Cardiac fibroblast (primary cell): ENCODE measurements around the gene LINC00305.

ENCODE experiments used
- DNase-seq, 2 donors: peaks; one replicate each; pipeline versions ENCODE4 v3.0.0 to v3.0.0-alpha.2; 2010; ENCODE audit warnings: low read depth in 2 of 2
- H3K4me3 ChIP-seq, 2 donors: replicated peaks in 1 of 2; 1 replicate in 1 of 2; 2 replicates in 1 of 2; pipeline ENCODE4 v1.5.1; 2011; ENCODE audit warnings: low read depth in 2 of 2, low read length in 2 of 2, mild to moderate bottlenecking in 2 of 2, moderate library complexity in 1 of 2
- TF ChIP-seq, protein P1 (sequence below): IDR thresholded peaks from one replicate; pipeline ENCODE4 v1.5.1; 2011; ENCODE audit warnings: low read depth, mild to moderate bottlenecking, low read length, inconsistent platforms

The LINC00305 gene

DNA sequence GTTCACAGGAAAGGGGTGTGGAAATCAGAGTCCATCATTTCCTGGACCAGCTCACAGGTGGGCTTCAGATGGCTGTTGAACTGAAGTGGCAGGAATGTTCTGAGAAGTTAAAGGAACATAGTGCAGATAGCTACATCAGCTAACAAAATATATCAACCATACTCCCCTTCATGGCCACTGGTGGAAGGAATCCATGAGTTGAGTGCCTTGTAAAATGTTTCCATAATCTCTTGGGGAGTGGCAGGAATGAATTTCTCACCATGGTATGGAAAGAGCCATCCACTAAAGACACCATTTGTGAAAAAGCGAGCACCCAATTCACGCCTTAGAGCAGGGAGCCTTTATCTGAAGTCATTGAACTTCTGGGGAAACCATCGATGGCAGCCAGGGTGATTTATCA lies at the start of gene LINC00305:
TSS of gene LINC00305 (minus strand) at position 101 of the 400 bp plus-strand sequence.
- DNase-seq = no peak
- no peak within 1 kb of the TSS for H3K4me3 ChIP-seq
- TF ChIP-seq, protein P1, sequence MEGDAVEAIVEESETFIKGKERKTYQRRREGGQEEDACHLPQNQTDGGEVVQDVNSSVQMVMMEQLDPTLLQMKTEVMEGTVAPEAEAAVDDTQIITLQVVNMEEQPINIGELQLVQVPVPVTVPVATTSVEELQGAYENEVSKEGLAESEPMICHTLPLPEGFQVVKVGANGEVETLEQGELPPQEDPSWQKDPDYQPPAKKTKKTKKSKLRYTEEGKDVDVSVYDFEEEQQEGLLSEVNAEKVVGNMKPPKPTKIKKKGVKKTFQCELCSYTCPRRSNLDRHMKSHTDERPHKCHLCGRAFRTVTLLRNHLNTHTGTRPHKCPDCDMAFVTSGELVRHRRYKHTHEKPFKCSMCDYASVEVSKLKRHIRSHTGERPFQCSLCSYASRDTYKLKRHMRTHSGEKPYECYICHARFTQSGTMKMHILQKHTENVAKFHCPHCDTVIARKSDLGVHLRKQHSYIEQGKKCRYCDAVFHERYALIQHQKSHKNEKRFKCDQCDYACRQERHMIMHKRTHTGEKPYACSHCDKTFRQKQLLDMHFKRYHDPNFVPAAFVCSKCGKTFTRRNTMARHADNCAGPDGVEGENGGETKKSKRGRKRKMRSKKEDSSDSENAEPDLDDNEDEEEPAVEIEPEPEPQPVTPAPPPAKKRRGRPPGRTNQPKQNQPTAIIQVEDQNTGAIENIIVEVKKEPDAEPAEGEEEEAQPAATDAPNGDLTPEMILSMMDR = no peak

DNA sequence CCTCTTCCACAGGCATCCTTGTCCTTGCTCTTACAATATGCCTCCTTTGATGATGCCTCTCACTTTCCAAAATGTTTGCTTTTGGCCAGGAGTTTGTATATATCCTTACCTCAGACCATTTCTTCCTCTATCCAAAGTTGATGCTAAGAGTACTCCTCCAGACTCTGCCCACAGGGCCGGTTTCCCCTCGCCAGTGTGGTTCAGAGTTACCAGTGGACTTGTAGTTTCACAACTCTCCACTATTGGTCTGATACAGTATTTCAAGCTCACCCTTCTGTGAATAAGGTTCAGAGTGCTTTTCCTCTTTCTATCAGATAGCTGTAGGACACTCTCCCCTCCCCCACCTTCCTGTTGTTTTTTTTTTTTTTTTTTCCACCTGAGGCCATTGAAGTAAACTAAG lies 42.2 kb upstream of the LINC00305 start:
- TF ChIP-seq, protein P1 = no peak
- no peak for DNase-seq
- no peak overlapping the region for H3K4me3 ChIP-seq

DNA sequence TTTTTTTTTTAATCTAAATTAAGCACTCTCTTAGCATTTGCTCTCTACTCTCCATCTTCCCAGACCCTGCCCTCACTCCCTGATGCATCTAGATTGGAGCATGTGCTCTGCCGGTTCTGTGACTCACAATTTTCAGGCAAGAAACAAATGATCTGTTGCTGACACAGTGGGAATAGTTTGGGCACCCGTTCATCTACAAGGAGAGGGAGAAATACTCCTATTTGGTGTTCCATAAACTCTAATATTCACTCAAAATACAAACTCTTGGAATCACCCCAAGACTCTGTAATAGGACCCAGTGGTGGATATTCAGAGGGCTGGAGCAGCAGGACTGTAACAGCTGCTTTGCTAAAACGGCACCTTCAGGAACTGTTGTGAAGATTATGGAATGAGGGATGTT lies 37.1 kb upstream of the LINC00305 start:
- no peak for DNase-seq
- no peak overlapping the region for H3K4me3 ChIP-seq
- TF ChIP-seq, protein P1 = no peak

DNA sequence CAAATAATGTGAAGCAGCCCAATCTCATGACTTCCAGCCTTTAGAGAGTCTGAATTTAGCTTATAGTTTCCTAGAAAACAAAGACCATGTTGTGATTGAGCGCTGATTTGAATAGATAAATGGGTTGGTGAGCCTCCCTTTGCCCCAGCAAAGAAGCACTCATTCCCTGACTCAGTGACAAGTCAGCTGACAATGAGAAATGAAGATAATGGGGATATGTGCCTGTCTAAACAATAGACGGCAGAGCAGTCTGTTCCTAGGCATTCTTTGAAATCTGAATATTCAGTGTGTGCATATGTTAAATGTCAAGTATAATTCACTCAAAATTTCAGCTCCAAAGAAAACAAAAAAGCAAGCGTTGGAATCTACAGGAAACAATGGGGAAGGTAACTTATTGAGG lies 34.8 kb upstream of the LINC00305 start:
- TF ChIP-seq, protein P1 = no peak
- H3K4me3 ChIP-seq = no peak overlapping the region
- no peak for DNase-seq

DNA sequence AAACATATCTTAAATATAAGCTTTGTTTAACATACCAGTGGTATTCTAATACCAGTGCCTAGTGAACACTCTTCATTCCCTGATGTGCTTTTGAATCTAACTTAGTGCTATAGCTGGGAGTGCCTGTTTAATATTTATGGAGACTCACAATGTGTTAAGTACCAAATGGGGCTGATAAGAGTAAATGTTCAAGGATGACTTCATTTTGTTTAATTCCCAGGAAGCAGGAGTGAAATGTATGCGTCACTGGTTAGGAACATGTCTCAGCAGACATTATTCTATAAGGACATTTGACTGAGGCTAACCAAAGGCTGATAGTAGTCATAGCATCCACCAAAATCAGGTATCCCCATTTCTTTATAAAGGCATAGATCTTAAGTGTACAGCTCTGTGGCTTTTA lies 31.7 kb upstream of the LINC00305 start:
- TF ChIP-seq, protein P1 = no peak
- no peak overlapping the region for H3K4me3 ChIP-seq
- DNase-seq = no peak

DNA sequence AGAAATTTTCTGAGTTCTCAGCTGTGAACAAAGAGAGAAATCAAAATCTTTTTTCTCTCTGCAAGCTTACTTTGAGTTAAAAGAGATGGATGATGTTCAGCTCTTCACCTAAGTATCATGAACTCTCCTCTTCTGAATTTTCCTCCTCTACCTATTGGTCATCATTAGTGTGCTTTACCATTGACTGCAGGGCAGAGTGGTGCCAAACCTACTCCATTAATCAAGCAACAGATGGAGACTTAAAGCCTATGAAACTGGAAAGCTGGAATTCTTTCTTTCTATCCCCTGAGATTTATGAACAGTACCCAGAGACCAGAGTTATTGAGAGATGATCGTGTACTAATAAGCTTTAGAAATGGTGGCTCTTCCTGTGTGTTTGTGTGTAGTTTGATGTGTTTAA lies 31.3 kb upstream of the LINC00305 start:
- H3K4me3 ChIP-seq = no peak overlapping the region
- TF ChIP-seq, protein P1 = no peak
- no peak for DNase-seq

DNA sequence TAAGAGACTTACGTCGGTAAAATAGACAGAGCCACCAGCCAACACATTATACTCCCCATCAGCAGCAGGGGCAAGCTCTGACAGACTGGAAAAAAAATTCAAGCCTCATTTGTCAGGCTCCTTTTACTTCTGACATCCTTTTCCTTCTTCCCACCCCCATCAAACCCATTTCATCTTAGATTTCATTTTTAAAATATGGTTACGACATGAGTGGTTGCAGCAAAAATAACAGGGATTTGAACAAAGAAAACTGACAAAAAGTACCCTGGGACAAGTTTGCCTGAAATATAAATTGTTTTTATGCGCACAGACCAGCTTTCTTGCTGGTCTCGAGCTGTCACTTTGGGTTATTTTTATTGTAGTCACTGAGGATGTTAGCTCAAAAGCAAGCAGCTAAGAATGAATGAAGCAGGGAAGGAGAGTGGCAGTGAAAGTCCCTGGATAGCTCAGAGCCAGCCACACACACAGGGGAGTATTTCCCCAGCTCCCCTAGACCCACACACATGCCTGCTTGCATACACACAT lies 30.7 kb upstream of the LINC00305 start:
- TF ChIP-seq, protein P1 = no peak
- DNase-seq = no peak
- no peak overlapping the region for H3K4me3 ChIP-seq
